A673 (cell line): ENCODE data around the gene FSTL4. TPM values are rescaled to one million over a fixed set of nuclear protein-coding genes. Genes with fewer than 3 reads are reported as not detected.

Experiments
- BruUV-seq: library from RNA; stranded (reverse); fragments of 400-500 nt; replicated peaks from 2 replicates; lab custom pipeline; 2021; lab: Mats Ljungman, UMichigan
- CTCF ChIA-PET: fragments of 300-600 bp; sonication (Branson Sonifier 250); formaldehyde crosslinking; loops from one replicate; lab custom pipeline; 2022; ENCODE audit warnings: antibody characterized with exemption; lab: Charles Lee
- POLR2A ChIA-PET: fragments of 300-600 bp; sonication (Branson Sonifier 250); formaldehyde crosslinking; loops from one replicate; lab custom pipeline; 2022; ENCODE audit warnings: antibody characterized with exemption; ENCODE audit not compliant: low non-redundant PET; lab: Charles Lee
- DNase-seq: peaks from one replicate; pipeline ENCODE4 v3.0.0-alpha.2; 2015; ENCODE audit warnings: low spot score
- H3K27ac ChIP-seq: fragments of 200-600 bp; sonication (generic); 2 replicates; pipeline ENCODE4 v1.5.1; 2016; ENCODE audit warnings: mixed run types, low read depth, mild to moderate bottlenecking, mixed read lengths, antibody characterized with exemption, low read length; ENCODE audit not compliant: poor library complexity, severe bottlenecking
- H3K27me3 ChIP-seq: fragments of 200-600 bp; sonication (generic); replicated peaks from 2 replicates; pipeline ENCODE4 v1.6.1; 2017; ENCODE audit warnings: mixed run types, low read depth, mild to moderate bottlenecking, mixed read lengths, antibody characterized with exemption, low read length; ENCODE audit not compliant: insufficient read depth, poor library complexity
- H3K36me3 ChIP-seq: fragments of 200-600 bp; sonication (generic); 2 replicates; pipeline ENCODE4 v1.6.1; 2016; ENCODE audit warnings: mixed run types, mild to moderate bottlenecking, mixed read lengths, antibody characterized with exemption, low read length; ENCODE audit not compliant: insufficient read depth, poor library complexity, severe bottlenecking
- H3K4me1 ChIP-seq: fragments of 200-600 bp; sonication (generic); 2 replicates; pipeline ENCODE4 v1.6.1; 2017; ENCODE audit warnings: mixed run types, mild to moderate bottlenecking, mixed read lengths, antibody characterized with exemption, low read length; ENCODE audit not compliant: insufficient read depth, poor library complexity, severe bottlenecking
- H3K4me3 ChIP-seq: fragments of 200-600 bp; sonication (generic); 2 replicates; pipeline ENCODE4 v1.5.1; 2016; ENCODE audit warnings: low read depth, mixed run types, mild to moderate bottlenecking, mixed read lengths, low read length; ENCODE audit not compliant: poor library complexity, severe bottlenecking
- H3K9me3 ChIP-seq: fragments of 200-600 bp; sonication (generic); 2 replicates; pipeline ENCODE4 v1.6.1; 2016; ENCODE audit warnings: mixed run types, low read depth, mild to moderate bottlenecking, mixed read lengths, antibody characterized with exemption, low read length; ENCODE audit not compliant: poor library complexity, severe bottlenecking
- CTCF ChIP-seq: fragments of 300-800, 200-600 bp; sonication (generic); conservative IDR thresholded peaks from 2 replicates; pipeline ENCODE4 v1.5.1; 2017; ENCODE audit warnings: low read depth, mild to moderate bottlenecking, antibody characterized with exemption, low read length, moderate library complexity, mixed read lengths
- EZH2 ChIP-seq: fragments of 200-600 bp; sonication (generic); IDR thresholded peaks from 2 replicates; pipeline ENCODE4 v1.6.1; 2017; ENCODE audit warnings: borderline replicate concordance, low read depth, mild to moderate bottlenecking, mixed read lengths, antibody characterized with exemption, low read length; ENCODE audit not compliant: poor library complexity, severe bottlenecking
- intact Hi-C: fragments of 100-400 bp; cut with micrococcal nuclease; formaldehyde crosslinking; loops from one replicate; pipeline ENCODE4 v1.10.0; 2022; ENCODE audit not compliant: unreplicated experiment
- total RNA-seq: library from RNA; stranded (reverse); gene quantifications from 2 replicates; pipeline ENCODE4 v1.2.3, GENCODE V29; 2021

Gene FSTL4
- total RNA-seq, 1 experiment from 2014 or later = 0.86 TPM

- Histone ChIP-seq H3K4me3 (no peak overlapping the region), H3K4me1 (peaks cover 17% of the 10 kb centered on the region), H3K9me3 (no peaks in the 10 kb centered on the region), H3K27ac (no peak overlapping the region), H3K36me3 (no peaks in the 10 kb centered on the region), H3K27me3 (no peaks in the 10 kb centered on the region)
- POLR2A ChIA-PET = interaction anchor here (0.6 kb wide), 1 partner anchor 596 kb away, joined by 3 read pairs; no protein-coding TSS in a partner anchor
- TF ChIP-seq CTCF (no peak), EZH2 (no peak)
- DNase-seq = no peak
- CTCF ChIA-PET = interaction anchor here (0.6 to 1.2 kb wide), 5 partner anchors 12 to 191 kb away, joined by 3 to 6 read pairs (median 3); partner anchors contain the start of gene FSTL4
- intact Hi-C loops = loop anchor here (2.0 to 5.0 kb wide), 3 partner anchors 39 to 445 kb away; partner anchors contain the start of gene FSTL4
- no TSS peak for BruUV-seq
Observed at GRCh38 chr5:133421806-133422205, 190.5 kb downstream of the FSTL4 start.

- H3K27me3 ChIP-seq = peaks cover 2% of the 10 kb centered on the region
- no peak overlapping the region for H3K27ac ChIP-seq
- intact Hi-C loops = loop anchor here (5.0 kb wide), 2 partner anchors 191 to 446 kb away; partner anchors contain the start of gene FSTL4
- DNase-seq = peak; percentile 68
- peaks cover 17% of the 10 kb centered on the region for H3K4me1 ChIP-seq
- POLR2A ChIA-PET = interaction anchor here (0.6 kb wide), 1 partner anchor 595 kb away, joined by 3 read pairs; no protein-coding TSS in a partner anchor
- BruUV-seq = no TSS peak
- CTCF ChIA-PET = interaction anchor here (0.6 to 1.2 kb wide), 6 partner anchors 12 to 531 kb away, joined by 3 to 6 read pairs (median 4); no protein-coding TSS in a partner anchor
- H3K4me3 ChIP-seq = no peak overlapping the region
- TF ChIP-seq EZH2 (no peak), CTCF (peak; percentile 74)
- no peaks in the 10 kb centered on the region for H3K36me3 ChIP-seq
- H3K9me3 ChIP-seq = no peaks in the 10 kb centered on the region
Observed at GRCh38 chr5:133421394-133421793, 190.9 kb downstream of the FSTL4 start.

DNA sequence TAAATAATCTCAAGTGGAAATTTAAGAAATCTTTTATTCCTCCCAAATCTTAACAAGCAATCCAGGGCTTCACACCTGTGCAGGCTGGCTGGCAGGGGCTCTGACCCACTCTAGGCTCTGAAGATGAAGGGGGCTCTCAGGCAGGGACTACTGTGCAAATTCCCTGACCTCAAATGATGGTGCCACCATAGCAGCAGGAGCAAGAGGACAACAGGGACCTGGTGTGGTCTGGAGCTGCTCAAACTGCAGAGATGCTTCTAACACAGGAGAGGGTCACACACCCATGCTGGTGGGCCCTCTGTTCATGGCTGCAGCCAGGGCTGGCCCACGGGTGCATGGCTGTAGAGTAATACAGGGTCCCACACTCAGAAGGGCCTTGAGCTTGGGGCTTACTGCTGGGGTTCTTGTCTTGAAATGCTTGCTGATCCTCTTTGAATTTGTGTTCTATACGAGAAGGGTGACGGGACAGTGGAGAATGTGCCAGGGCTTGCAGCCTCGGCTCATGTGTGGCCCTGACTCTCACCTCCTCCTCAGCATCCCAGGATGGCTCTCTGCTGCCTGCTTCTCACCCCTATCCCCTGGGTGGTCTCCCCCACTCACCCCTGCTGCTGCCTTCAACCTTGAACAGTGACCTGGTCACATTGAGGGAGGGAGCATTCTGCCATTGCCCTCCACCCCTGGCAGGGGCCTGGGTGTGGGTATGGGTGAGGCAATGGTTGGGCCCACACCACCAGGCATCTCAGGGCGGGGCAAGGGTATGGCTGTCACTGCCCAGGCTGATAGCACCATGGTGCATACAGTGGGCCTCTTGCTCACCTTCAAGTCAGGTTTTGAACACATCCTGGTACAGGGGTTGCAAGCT lies 191.7 kb downstream of the FSTL4 start:
- intact Hi-C loops = loop anchor here (5.0 kb wide), 2 partner anchors 192 to 447 kb away; partner anchors contain the start of gene FSTL4
- CTCF ChIA-PET = interaction anchor here (0.6 to 1.2 kb wide), 6 partner anchors 11 to 732 kb away, joined by 3 to 5 read pairs (median 3); no protein-coding TSS in a partner anchor
- TF ChIP-seq EZH2 = no peak
- TF ChIP-seq CTCF = no peak
- Histone ChIP-seq H3K27me3 (peaks cover 9% of the 10 kb centered on the region), H3K36me3 (no peaks in the 10 kb centered on the region), H3K9me3 (no peaks in the 10 kb centered on the region), H3K27ac (no peak overlapping the region), H3K4me1 (peaks cover 17% of the 10 kb centered on the region), H3K4me3 (no peak overlapping the region)
- POLR2A ChIA-PET = no interaction called here
- no TSS peak for BruUV-seq
- DNase-seq = no peak
